Osteoblast (primary cell): ENCODE measurements around the gene TBC1D5. TPM values are rescaled to one million over a fixed set of nuclear protein-coding genes. Genes with fewer than 3 reads are reported as not detected.
"Not testable (repeated sequence)": the region's sequence is repeated elsewhere in the genome, so short reads cannot be mapped to it uniquely, and the experiment has no call there.

Experiments
- DNase-seq: peaks from one replicate; pipeline ENCODE4 v3.0.0; 2011; ENCODE audit warnings: low spot score, mixed read lengths; ENCODE audit not compliant: insufficient read length; ENCODE audit errors: missing footprints
- H2AFZ ChIP-seq: 2 replicates; pipeline ENCODE4 v1.6.0; 2011; ENCODE audit warnings: mild to moderate bottlenecking, low read length
- H3K27ac ChIP-seq: 2 replicates; pipeline ENCODE4 v1.5.1; 2011; ENCODE audit warnings: mild to moderate bottlenecking, low read depth, low read length, moderate library complexity
- H3K27me3 ChIP-seq: 2 replicates; pipeline ENCODE4 v1.6.0; 2012; ENCODE audit warnings: mild to moderate bottlenecking, control low read depth, inconsistent platforms, low read length, moderate library complexity; ENCODE audit not compliant: insufficient read depth
- H3K36me3 ChIP-seq: 2 replicates; pipeline ENCODE4 v1.5.1; 2011; ENCODE audit warnings: mild to moderate bottlenecking, low read length, control low read depth, moderate library complexity; ENCODE audit not compliant: insufficient read depth
- H3K4me1 ChIP-seq: 2 replicates; pipeline ENCODE4 v1.5.1; 2011; ENCODE audit warnings: mild to moderate bottlenecking, low read length, control low read depth, moderate library complexity; ENCODE audit not compliant: insufficient read depth
- H3K4me2 ChIP-seq: 2 replicates; pipeline ENCODE4 v1.6.0; 2011; ENCODE audit warnings: mild to moderate bottlenecking, low read length; ENCODE audit not compliant: insufficient read depth
- H3K4me3 ChIP-seq: fragments of 200-600 bp; sonication (generic); 3 replicates; pipeline ENCODE4 v1.5.1; 2012; ENCODE audit warnings: mild to moderate bottlenecking, low read length, inconsistent platforms; ENCODE audit not compliant: insufficient read depth
- H3K79me2 ChIP-seq: 2 replicates; pipeline ENCODE4 v1.6.0; 2012; ENCODE audit warnings: mild to moderate bottlenecking, low read length, control low read depth, inconsistent platforms; ENCODE audit not compliant: insufficient read depth
- H3K9me3 ChIP-seq: 2 replicates; pipeline ENCODE4 v1.5.1; 2011; ENCODE audit warnings: low read depth, low read length, control low read depth
- H4K20me1 ChIP-seq: 2 replicates; pipeline ENCODE4 v1.6.0; 2012; ENCODE audit warnings: mild to moderate bottlenecking, low read length, control low read depth; ENCODE audit not compliant: insufficient read depth
- total RNA-seq: library from RNA; depleted of rRNA; stranded (reverse); fragments of >200 nt; gene quantifications from 2 replicates; pipeline ENCODE4 v1.2.3, GENCODE V29; 2012
- TF ChIP-seq, protein P1 (sequence below): IDR thresholded peaks from 2 replicates; pipeline ENCODE4 v1.5.1; 2011; ENCODE audit warnings: mild to moderate bottlenecking, low read depth, low read length, moderate library complexity; ENCODE audit errors: extremely low read depth

Gene TBC1D5
- total RNA-seq, 1 donor, result 117 TPM

DNA sequence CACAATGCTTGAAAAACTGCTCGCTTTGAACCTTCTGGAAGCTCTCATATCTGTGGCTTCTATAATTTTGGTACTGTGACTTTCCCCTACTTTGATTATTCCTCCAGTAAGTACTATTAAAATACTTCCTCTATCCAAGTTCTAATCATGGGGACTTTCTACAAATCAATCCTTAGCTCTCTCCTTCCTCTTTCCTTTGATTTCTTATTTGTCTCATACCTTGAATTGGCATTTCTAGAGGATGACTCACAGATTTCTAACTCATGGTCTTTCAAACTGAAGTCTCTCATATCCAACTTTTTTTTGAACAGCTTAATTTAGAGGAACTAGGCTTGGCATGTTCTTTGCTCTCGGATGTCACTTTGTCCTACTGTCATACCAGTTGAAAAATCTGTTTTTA lies 241.8 kb downstream of the TBC1D5 start:
- Histone ChIP-seq H4K20me1 (no peaks in the 10 kb centered on the region), H3K4me2 (no peak overlapping the region), H3K9me3 (no peaks in the 10 kb centered on the region), H3K27me3 (no peaks in the 10 kb centered on the region), H3K4me1 (peaks cover 2% of the 10 kb centered on the region), H3K4me3 (no peak overlapping the region), H2AFZ (no peak overlapping the region), H3K27ac (no peak overlapping the region), H3K79me2 (no peaks in the 10 kb centered on the region), H3K36me3 (no peaks in the 10 kb centered on the region)
- peak; percentile 66 for DNase-seq
- TF ChIP-seq, protein P1, sequence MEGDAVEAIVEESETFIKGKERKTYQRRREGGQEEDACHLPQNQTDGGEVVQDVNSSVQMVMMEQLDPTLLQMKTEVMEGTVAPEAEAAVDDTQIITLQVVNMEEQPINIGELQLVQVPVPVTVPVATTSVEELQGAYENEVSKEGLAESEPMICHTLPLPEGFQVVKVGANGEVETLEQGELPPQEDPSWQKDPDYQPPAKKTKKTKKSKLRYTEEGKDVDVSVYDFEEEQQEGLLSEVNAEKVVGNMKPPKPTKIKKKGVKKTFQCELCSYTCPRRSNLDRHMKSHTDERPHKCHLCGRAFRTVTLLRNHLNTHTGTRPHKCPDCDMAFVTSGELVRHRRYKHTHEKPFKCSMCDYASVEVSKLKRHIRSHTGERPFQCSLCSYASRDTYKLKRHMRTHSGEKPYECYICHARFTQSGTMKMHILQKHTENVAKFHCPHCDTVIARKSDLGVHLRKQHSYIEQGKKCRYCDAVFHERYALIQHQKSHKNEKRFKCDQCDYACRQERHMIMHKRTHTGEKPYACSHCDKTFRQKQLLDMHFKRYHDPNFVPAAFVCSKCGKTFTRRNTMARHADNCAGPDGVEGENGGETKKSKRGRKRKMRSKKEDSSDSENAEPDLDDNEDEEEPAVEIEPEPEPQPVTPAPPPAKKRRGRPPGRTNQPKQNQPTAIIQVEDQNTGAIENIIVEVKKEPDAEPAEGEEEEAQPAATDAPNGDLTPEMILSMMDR, result no peak

DNA sequence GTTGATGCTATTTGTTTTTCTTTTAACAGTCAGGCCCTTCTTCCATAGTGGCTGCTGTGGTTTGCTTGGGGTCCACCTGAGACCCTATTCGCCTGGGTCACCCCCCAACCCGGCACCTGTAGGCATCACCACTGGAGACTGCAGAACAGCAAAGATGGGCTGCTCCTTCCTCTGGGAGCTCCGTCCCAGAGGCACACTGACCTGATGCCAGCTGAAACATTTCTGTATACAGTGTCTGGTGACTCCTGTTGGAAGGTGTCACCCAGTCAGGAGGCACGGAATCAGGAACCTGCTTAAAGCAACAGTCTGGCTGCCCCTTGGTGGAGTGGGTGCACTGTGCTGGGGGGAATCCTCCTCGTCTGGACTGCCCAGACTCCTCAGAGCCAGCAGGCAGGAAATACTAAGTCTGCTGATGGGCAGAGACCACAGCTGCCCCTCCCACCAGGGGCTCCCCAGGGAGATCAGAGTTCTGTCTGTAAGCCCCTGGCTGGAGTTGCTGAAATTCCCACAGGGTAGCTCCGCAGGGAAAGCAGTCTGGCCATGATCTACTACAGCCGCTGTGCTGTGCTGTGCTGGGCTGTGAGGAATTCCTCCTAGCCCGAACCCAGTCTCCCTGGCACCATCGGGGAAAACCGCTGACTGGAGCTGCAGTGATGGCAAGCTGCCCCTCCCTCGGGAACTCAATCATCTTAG lies 248.2 kb downstream of the TBC1D5 start:
- DNase-seq, result no peak
- H3K4me2 ChIP-seq, result no peak overlapping the region
- H3K27me3 ChIP-seq, result no peaks in the 10 kb centered on the region
- peaks cover 6% of the 10 kb centered on the region for H3K4me1 ChIP-seq
- no peaks in the 10 kb centered on the region for H3K36me3 ChIP-seq
- H3K9me3 ChIP-seq, result no peaks in the 10 kb centered on the region
- H3K79me2 ChIP-seq, result no peaks in the 10 kb centered on the region
- H4K20me1 ChIP-seq, result no peaks in the 10 kb centered on the region
- TF ChIP-seq, protein P1, result no peak
- no peak overlapping the region for H2AFZ ChIP-seq
- H3K4me3 ChIP-seq, result no peak overlapping the region
- H3K27ac ChIP-seq, result no peak overlapping the region

DNA sequence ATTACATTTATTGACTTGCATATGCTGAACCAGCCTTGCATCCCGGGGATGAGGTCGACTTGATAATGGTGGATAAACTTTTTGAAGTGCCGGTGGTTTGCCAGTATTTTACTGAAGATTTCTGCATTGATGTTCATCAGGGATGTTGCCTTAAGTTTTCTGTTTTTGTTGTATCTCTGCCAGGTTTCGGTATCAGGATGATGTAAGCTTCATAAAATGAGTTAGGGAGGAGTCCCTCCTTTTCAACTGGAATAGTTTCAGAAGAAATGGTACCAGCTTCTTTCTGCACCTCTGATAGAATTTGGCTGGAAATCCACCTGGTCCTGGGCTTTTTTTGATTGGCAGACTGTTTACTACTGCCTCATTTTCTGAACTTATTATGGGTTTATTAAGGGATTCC lies 250.8 kb downstream of the TBC1D5 start:
- no peaks in the 10 kb centered on the region for H4K20me1 ChIP-seq
- no peak for DNase-seq
- H3K4me2 ChIP-seq, result peak overlapping the region; percentile 34

GRCh38 chr3:17491190-17491589 lies 251.2 kb downstream of the TBC1D5 start:
- not testable (repeated sequence) for H3K27me3 ChIP-seq, H3K4me3 ChIP-seq, H4K20me1 ChIP-seq, H3K27ac ChIP-seq, DNase-seq, H3K9me3 ChIP-seq, H3K4me1 ChIP-seq, H3K36me3 ChIP-seq, H3K79me2 ChIP-seq, H2AFZ ChIP-seq
- H3K4me2 ChIP-seq, result peak overlapping the region; percentile 34

More for the DNA sequence above, 250.8 kb downstream of the TBC1D5 start:
- TF ChIP-seq, protein P1, result no peak
- no peaks in the 10 kb centered on the region for H3K79me2 ChIP-seq
- H3K4me3 ChIP-seq, result no peak overlapping the region
- H3K27me3 ChIP-seq, result no peaks in the 10 kb centered on the region
- H3K4me1 ChIP-seq, result peaks cover 6% of the 10 kb centered on the region
- no peak overlapping the region for H3K27ac ChIP-seq
- no peaks in the 10 kb centered on the region for H3K36me3 ChIP-seq
- no peaks in the 10 kb centered on the region for H3K9me3 ChIP-seq
- H2AFZ ChIP-seq, result no peak overlapping the region
